ENCODE measurements around the gene PDXP.

GRCh38 chr22:37708580-37709444, 50.3 kb downstream of the PDXP start:
- TF ChIP-seq ISL1 (CRISPR knock-in tag; IDR thresholded peaks at IDR 0.05) (no peak), ARNTL (CRISPR knock-in tag; IDR thresholded peaks at IDR 0.05; ENCODE audit: borderline replicate concordance, low read depth) (no peak), ZNF8 (CRISPR knock-in tag; IDR thresholded peaks at IDR 0.05) (no peak), OSR1 (CRISPR knock-in tag; IDR thresholded peaks at IDR 0.05) (no peak), ZNF70 (CRISPR knock-in tag; IDR thresholded peaks at IDR 0.05) (no peak)
